ENCODE measurements around the gene KCNH1. TPM values are rescaled to one million over a fixed set of nuclear protein-coding genes. Genes with fewer than 3 reads are reported as not detected.
A peak's percentile ranks its signal among the peaks of the same experiment; 100 is the strongest.

KCNH1 gene
- total and polyA plus RNA-seq, 10 of the 15 experiments (the other 5 are each of a cell fraction or from before 2014, with no cell fraction given) = 0.02 to 0.04 (median 0.04) TPM; not detected in 7

DNA sequence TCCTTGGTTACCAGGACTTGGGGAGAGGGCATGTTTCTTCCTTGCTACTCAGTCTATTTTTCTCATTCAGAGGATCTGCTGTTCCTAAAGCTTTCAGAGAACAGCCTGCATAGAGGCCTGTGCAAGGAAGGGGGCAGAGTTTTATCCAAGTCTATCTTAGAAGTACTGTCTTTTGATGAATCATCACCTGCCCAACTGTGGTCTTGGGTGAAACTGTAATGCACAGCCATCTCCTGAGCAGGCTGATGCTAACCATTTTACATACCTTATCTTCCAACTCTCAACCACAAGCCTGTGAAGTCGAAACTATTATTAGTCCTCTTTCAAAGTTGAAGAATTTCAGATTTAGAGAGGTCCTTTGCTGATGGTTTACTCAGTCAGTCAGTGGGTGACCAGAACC is 437.2 kb downstream of the KCNH1 start (continued):
- TF ChIP-seq, protein P1, sequence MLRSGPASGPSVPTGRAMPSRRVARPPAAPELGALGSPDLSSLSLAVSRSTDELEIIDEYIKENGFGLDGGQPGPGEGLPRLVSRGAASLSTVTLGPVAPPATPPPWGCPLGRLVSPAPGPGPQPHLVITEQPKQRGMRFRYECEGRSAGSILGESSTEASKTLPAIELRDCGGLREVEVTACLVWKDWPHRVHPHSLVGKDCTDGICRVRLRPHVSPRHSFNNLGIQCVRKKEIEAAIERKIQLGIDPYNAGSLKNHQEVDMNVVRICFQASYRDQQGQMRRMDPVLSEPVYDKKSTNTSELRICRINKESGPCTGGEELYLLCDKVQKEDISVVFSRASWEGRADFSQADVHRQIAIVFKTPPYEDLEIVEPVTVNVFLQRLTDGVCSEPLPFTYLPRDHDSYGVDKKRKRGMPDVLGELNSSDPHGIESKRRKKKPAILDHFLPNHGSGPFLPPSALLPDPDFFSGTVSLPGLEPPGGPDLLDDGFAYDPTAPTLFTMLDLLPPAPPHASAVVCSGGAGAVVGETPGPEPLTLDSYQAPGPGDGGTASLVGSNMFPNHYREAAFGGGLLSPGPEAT (IDR thresholded peaks at IDR 0.05; ENCODE audit: low read depth) = 0 out of 2 replicates have a peak, but pooled peaks have one; percentile 20
- TF ChIP-seq, protein P2, sequence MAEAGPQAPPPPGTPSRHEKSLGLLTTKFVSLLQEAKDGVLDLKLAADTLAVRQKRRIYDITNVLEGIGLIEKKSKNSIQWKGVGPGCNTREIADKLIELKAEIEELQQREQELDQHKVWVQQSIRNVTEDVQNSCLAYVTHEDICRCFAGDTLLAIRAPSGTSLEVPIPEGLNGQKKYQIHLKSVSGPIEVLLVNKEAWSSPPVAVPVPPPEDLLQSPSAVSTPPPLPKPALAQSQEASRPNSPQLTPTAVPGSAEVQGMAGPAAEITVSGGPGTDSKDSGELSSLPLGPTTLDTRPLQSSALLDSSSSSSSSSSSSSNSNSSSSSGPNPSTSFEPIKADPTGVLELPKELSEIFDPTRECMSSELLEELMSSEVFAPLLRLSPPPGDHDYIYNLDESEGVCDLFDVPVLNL (IDR thresholded peaks at IDR 0.05; ENCODE audit: low read depth, low read length) = no peak
- TF ChIP-seq PAX5 (IDR thresholded peaks at IDR 0.05; ENCODE audit: borderline replicate concordance, low read depth, low read length) = 0 out of 2 replicates have a peak, but pooled peaks have one; percentile 27
- TF ChIP-seq, protein P3, sequence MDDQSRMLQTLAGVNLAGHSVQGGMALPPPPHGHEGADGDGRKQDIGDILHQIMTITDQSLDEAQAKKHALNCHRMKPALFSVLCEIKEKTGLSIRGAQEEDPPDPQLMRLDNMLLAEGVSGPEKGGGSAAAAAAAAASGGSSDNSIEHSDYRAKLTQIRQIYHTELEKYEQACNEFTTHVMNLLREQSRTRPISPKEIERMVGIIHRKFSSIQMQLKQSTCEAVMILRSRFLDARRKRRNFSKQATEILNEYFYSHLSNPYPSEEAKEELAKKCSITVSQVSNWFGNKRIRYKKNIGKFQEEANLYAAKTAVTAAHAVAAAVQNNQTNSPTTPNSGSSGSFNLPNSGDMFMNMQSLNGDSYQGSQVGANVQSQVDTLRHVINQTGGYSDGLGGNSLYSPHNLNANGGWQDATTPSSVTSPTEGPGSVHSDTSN (IDR thresholded peaks at IDR 0.05; ENCODE audit: insufficient replicate concordance, low read depth, low read length) = peak; percentile 19
- TF ChIP-seq CBX5 (IDR thresholded peaks at IDR 0.05; ENCODE audit: low read depth) = peak; percentile 84; the same call in 1 of the 2 replicates
- TF ChIP-seq IKZF2 (IDR thresholded peaks at IDR 0.05) = 0 out of 4 replicates have a peak, but pooled peaks have one; percentile 38
- TF ChIP-seq, protein P4, sequence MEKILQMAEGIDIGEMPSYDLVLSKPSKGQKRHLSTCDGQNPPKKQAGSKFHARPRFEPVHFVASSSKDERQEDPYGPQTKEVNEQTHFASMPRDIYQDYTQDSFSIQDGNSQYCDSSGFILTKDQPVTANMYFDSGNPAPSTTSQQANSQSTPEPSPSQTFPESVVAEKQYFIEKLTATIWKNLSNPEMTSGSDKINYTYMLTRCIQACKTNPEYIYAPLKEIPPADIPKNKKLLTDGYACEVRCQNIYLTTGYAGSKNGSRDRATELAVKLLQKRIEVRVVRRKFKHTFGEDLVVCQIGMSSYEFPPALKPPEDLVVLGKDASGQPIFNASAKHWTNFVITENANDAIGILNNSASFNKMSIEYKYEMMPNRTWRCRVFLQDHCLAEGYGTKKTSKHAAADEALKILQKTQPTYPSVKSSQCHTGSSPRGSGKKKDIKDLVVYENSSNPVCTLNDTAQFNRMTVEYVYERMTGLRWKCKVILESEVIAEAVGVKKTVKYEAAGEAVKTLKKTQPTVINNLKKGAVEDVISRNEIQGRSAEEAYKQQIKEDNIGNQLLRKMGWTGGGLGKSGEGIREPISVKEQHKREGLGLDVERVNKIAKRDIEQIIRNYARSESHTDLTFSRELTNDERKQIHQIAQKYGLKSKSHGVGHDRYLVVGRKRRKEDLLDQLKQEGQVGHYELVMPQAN (conservative IDR thresholded peaks at IDR 0.05) = no peak
- no peak for TF ChIP-seq JUND (IDR thresholded peaks at IDR 0.05; ENCODE audit: low read depth, low read length)
- no peak for TF ChIP-seq TCF12 (IDR thresholded peaks at IDR 0.05; ENCODE audit: low read depth, low read length)
- TF ChIP-seq STAT3 (IDR thresholded peaks at IDR 0.05; ENCODE audit: low read depth, low read length) = no peak
- TF ChIP-seq, protein P5, sequence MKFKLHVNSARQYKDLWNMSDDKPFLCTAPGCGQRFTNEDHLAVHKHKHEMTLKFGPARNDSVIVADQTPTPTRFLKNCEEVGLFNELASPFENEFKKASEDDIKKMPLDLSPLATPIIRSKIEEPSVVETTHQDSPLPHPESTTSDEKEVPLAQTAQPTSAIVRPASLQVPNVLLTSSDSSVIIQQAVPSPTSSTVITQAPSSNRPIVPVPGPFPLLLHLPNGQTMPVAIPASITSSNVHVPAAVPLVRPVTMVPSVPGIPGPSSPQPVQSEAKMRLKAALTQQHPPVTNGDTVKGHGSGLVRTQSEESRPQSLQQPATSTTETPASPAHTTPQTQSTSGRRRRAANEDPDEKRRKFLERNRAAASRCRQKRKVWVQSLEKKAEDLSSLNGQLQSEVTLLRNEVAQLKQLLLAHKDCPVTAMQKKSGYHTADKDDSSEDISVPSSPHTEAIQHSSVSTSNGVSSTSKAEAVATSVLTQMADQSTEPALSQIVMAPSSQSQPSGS (IDR thresholded peaks at IDR 0.05; ENCODE audit: low read length) = peak; percentile 45; the same call in 1 of the 2 replicates
- 0 out of 2 replicates have a peak, but pooled peaks have one; percentile 12 for TF ChIP-seq MTA2 (IDR thresholded peaks at IDR 0.05; ENCODE audit: low read depth)
- TF ChIP-seq ZNF384 (IDR thresholded peaks at IDR 0.05; ENCODE audit: borderline replicate concordance, low read depth, low read length) = no peak
- TF ChIP-seq JUNB (IDR thresholded peaks at IDR 0.05) = no peak
- TF ChIP-seq IKZF1 (conservative IDR thresholded peaks at IDR 0.05) = peak; percentile 43; the same call in 1 of the 2 replicates
- no peak for TF ChIP-seq BACH1 (IDR thresholded peaks at IDR 0.05; ENCODE audit: borderline replicate concordance)
- no peak for TF ChIP-seq DPF2 (IDR thresholded peaks at IDR 0.05)
- TF ChIP-seq, protein P6, sequence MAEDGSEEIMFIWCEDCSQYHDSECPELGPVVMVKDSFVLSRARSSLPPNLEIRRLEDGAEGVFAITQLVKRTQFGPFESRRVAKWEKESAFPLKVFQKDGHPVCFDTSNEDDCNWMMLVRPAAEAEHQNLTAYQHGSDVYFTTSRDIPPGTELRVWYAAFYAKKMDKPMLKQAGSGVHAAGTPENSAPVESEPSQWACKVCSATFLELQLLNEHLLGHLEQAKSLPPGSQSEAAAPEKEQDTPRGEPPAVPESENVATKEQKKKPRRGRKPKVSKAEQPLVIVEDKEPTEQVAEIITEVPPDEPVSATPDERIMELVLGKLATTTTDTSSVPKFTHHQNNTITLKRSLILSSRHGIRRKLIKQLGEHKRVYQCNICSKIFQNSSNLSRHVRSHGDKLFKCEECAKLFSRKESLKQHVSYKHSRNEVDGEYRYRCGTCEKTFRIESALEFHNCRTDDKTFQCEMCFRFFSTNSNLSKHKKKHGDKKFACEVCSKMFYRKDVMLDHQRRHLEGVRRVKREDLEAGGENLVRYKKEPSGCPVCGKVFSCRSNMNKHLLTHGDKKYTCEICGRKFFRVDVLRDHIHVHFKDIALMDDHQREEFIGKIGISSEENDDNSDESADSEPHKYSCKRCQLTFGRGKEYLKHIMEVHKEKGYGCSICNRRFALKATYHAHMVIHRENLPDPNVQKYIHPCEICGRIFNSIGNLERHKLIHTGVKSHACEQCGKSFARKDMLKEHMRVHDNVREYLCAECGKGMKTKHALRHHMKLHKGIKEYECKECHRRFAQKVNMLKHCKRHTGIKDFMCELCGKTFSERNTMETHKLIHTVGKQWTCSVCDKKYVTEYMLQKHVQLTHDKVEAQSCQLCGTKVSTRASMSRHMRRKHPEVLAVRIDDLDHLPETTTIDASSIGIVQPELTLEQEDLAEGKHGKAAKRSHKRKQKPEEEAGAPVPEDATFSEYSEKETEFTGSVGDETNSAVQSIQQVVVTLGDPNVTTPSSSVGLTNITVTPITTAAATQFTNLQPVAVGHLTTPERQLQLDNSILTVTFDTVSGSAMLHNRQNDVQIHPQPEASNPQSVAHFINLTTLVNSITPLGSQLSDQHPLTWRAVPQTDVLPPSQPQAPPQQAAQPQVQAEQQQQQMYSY (CRISPR knock-in tag; IDR thresholded peaks at IDR 0.05) = no peak
- no peak for TF ChIP-seq MXI1 (IDR thresholded peaks at IDR 0.05; ENCODE audit: low read depth, low read length)
- peak; percentile 48 for TF ChIP-seq MEF2B (IDR thresholded peaks at IDR 0.05; ENCODE audit: partially characterized antibody, poor library complexity, severe bottlenecking)

All from GM12878 (cell line).